HG02840 (cell line): Measurements from ENCODE around the gene C1orf226.

Experiments used
- ATAC-seq: cut with Tn5 transposase; IDR thresholded peaks from one replicate; pipeline ENCODE4 v1.9.1; 2021; ENCODE audit warnings: mild to moderate bottlenecking, moderate library complexity, moderate number of reproducible peaks; ENCODE audit not compliant: unreplicated experiment, low FRiP score

The C1orf226 gene

DNA sequence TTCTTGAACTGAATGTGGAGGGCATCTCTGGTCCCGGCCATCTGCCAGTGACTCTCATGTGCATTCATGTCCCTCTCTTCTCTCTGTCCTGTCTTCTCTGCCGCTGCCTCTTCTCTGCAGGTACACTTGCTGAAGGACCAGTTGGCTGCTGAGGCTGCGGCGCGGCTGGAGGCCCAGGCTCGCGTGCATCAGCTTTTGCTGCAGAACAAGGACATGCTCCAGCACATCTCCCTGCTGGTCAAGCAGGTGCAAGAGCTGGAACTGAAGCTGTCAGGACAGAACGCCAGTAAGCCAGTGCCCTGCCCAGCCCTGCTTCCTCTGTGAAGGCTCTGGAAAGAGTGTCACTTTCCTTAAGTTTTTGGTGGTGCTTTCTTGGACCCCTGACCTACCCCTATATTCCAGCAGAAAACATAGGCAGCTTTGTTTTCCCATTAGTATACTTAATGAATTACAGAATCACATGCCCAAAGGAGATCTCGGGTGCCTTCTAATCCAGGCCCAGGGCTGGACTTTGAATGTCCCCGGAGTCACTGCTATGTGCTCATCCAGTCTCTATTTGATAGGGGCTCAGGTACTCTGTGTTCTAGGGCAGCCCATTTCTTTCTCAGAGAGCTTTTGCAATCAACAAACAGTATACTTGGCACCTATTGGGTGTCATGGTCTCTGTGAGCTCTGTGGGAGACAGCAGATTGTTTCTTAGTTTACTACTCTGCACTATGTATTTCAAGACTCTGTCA, 16.1 kb upstream of the C1orf226 start:
- no peak for ATAC-seq

DNA sequence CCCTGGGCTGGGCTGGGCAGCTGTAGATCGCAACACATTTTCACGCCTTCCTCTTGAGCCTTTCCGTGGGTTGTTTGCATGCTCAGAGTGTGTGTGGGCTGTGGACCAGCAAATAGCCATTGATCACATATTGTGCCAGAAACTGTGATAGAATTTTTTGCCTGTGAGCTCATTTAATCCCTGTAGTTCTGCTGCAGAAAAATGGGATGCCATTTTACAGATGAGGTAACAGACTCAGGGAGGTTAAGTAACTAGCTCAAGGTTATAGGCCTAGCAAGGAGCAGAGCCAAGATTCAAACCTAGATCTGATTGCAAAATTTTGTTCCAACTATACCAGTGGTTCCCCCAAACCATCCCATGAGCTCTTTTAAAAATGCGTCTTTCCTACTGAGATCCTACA, 15.4 kb upstream of the C1orf226 start:
- ATAC-seq: no peak

DNA sequence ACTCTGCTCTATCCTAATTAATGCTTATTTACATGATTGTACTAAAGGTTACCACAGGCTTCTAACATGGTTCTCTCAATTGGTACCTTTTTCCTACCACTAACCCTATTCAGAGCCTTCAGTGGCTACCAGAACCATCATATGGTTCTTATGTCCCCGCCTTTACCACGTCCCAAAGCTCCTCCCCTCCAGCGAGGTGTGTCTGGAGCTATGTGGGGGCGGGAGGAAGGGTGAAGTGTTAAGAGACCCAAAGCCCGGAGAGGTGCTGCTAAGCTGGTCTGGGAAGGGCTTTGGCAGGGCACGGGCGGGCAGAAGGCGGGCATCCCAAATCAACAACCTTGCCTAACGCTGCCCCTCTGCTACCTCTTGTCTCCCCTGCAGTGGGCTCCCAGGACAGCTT, 14.9 kb upstream of the C1orf226 start:
- ATAC-seq: no peak

DNA sequence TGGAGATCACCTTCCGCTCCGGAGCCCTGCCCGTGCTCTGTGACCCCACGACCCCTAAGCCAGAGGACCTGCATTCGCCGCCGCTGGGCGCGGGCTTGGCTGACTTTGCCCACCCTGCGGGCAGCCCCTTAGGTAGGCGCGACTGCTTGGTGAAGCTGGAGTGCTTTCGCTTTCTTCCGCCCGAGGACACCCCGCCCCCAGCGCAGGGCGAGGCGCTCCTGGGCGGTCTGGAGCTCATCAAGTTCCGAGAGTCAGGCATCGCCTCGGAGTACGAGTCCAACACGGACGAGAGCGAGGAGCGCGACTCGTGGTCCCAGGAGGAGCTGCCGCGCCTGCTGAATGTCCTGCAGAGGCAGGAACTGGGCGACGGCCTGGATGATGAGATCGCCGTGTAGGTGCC, 14.5 kb upstream of the C1orf226 start:
- ATAC-seq: no peak

DNA sequence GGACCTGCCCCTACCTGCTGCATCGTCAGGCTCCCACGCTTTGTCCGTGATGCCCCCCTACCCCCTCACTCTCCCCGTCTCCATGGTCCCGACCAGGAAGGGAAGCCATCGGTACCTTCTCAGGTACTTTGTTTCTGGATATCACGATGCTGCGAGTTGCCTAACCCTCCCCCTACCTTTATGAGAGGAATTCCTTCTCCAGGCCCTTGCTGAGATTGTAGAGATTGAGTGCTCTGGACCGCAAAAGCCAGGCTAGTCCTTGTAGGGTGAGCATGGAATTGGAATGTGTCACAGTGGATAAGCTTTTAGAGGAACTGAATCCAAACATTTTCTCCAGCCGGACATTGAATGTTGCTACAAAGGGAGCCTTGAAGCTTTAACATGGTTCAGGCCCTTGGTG, 13.8 kb upstream of the C1orf226 start:
- ATAC-seq: no peak

DNA sequence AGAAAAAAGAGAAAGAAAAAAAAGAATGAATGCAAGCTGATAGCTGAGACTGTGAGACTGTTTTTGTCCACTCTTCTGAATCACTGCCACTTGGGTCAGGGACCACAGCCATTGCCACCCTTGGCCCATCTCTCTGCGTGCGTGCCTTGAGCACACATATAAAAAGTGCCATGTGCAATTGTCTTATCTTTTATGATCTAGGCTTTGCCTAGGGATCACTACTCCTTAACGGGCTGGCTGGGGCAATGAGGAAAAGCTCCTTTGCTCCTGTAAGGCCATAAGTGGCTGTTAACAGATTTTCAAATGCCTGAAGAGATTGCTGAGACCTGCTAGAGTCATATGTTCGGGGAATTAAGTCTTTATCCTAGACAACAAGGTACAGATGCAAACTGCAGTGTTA, 13.1 kb upstream of the C1orf226 start:
- ATAC-seq: no peak

DNA sequence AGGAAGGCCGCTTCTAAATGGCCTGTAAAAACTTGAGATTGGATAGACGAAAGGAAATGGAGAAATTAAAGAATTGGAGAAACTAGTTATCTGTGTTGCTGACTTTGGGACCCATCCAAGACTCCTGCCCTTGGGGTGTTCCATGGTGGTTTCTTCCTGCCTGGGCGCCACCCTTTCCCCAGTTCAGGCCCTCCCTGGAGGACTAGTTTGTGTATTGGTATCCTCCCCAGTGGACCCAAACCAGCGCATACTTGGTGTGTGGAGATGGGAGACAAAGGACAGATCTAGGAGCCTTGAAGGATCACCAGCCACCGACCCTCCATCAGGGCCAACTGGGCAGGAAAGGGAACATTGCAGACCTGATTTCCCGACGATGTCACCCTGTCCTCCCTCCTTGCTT, 12.0 kb upstream of the C1orf226 start:
- ATAC-seq: no peak

DNA sequence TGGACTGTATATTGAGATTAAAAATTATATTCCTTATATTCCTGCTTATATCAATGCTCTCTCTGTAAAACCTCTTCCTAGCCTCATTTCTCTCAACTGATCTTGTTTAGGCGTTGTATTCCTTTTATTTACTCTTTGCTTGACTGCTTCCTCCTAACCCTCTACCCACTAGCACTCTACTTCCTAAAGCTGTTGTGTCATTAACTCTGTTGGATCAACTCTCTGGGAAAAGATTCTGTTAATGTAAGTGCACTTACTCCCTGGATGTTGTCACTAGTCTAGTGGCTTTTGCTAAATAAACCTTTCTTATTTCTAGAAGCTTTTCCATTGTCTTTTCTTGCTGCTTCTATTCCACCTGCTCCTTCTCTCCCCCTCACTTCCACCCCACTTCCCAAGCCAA, 11.4 kb upstream of the C1orf226 start:
- no peak for ATAC-seq

DNA sequence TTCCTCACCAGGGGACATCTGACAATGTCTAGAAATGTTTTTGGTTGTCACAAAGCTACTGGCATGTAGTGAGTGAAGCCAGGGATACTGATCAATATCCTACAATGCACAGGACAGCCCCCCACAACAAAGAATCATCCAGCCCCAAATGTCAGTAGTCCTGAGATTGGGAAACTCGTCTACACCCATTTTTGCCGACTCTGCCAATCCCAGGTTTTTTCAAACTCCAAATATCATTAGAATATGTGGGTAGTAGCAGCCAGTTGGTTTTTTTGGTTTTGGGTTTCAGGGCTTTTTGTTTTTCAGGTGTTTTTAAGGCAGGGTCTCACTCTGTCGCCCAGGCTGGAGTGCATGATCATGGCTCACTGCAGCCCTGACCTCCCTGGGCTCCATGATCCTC, 10.8 kb upstream of the C1orf226 start:
- ATAC-seq: no peak

DNA sequence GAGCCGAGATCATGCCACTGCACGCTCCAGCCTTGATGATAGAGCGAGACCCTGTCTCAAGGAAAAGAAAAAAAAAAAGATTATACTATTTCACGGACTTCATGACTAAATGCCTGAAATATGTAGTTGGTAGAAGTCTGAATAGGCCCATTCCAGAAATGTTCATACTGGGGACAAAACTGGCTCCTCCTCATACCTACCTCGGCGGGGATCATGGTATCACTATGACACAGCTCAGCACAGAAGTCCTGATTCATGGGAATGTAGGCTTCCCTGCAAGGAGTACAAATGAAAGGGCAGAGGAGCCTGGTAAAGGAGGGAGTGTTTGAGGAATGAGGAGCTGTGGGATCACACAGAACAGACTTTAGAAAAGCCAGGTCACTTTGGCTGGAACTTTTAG, 9.9 kb upstream of the C1orf226 start:
- ATAC-seq: no peak

DNA sequence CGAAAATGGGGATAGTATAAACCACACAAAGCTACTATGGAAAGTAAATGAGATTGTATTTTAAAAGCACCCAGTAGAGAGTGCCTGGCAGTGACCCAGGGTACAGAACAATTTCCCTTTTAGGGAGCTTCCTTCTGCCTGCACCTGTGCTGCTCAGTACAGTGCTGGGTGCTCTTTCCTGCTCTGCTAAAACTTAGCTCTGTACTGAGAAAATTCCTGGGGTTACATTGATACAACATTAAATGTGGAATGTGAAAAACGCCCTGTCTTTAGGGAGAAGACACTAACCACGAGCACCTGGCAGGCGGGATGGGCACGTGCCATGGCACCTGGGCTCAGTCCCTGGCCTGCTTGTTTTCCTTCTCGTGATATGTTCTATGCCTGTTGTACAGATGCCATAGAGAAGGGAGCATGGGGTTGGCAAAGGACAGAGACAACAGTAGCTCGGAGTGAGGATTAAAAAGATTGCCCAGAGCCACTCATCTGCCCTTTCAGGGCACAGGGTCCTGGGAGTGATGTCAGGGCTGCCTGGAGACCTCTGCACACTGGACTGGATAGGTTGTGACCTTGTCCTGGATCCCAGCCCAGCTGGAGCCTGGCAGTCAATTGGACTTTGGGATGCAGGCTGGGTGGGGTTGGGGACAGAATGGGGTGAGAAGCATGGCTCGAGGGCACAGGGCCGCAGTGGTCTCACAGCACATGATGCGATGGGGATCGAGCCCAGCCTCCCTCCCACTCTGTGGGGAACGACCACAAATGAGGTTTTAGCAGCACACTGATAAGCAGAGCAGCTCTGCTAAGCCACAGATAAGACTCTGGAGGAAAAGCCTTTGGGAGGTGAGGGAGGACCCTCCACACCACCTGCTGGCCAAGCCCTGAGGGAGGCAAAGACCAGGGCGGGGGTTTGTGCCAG, 9.1 kb upstream of the C1orf226 start:
- no peak for ATAC-seq

DNA sequence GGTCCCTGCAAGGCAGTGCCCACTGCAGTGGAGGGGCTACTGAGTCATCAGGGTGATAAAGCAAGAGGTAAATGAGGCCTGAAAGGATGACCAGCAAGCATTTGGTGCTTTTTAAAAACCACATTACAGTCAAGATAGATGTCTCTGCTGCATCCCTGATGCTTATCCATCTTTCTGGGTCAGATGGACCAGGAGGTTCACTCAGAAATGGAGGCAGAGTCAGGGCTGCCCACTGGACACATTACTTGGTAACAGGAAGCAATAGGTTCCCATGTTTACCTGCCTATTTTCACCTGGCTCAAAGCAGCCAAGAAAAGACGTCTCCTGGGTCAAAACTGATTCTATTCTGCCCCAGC, 8.5 kb upstream of the C1orf226 start:
- ATAC-seq: no peak

DNA sequence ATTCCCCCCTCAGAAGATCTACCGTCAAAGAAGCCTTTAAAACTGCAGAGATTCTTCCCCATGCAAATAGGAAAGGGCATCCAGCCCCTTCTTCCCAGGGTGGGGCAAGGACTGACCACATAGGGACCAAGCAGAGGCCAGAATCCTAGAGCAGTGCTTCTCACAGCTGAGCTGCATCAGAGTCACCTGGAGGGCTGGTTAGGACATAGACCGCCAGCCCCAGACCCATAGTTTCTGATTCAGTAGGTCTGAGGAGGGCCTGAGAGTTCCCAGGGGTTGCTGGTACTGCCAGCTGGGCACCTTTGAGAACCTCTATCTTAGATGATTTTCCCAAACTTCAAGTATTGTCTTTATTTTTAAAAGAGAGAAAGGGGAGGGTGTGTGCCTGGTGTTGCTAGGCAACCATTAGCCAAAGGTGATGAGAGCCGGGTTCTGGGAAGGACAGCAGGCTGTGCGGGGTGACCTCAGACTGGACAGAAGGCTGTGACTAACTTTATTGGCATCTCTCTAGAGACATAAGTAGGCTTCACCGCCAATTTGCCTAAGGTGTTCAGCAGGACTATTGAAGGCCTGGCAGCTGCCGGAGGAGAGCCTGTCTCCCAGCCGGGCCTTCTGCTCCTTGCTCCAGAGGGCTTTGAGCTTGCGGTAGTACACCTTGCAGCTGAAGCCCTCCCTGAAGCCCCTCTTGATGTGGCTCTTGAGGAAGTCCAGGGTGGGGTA, 7.8 kb upstream of the C1orf226 start:
- no peak for ATAC-seq

DNA sequence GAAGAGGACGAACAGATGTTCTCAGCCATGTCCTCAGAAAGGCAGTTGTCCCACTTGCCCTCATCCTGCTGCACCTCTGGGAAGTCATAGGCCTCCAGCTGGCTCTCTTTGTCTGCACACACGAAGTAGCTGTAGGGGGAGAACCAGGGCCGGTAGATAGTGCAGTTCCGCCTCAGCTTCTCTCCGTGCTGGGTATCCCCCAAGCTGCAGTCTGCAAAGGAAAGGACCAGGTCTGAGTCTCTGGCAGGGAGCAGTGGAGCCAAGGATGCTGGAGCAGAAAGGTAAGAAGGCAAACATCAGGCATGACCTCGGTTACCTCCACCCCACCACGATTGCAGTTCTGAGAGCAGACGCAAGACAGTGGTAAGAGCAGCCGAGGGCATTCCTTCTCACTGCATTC, 7.1 kb upstream of the C1orf226 start:
- ATAC-seq: no peak

DNA sequence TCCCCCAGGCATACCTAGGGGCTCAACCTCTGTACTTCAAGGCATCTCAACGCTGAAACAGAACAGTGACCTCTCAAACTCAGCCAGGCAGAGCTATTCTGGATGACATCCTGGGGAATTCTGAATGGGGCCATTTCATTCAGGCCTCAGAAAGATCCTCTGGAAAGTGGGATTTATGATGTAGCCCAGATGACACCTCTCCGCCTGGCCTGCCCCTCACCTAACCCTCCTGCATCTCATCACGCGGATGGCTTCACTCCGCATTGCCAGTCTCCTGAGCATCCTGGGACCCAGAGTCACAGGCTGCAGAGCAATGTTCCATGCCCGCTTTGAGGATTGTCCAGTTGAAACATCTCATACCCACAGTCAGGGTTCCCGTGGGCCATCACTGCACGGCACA, 6.1 kb upstream of the C1orf226 start:
- no peak for ATAC-seq

DNA sequence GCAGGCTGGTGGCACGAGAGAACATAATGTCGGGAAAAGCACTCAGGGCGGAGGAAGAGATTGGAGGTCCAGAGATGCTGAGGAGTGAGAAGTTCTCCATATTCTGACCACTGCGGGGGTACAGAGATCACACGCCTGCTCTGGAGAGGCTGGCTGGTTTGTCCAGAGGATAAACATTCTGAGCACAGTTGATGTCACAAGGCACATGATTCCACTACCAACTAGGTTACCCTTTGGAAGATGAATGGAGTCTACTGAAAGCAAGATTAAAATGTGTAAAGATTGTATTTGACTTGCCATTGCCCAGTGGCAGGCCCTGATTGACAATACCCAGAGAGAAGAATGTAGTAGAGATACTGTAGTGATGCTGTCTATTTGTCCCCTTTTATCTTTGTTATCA, 4.8 kb upstream of the C1orf226 start, which contains the start of gene SPATA46:
Gene SPATA46, minus strand, starts transcription at position 164 of the 400 bp plus-strand sequence. Its CDS starts 64 bp downstream, at position 100.
- no peak for ATAC-seq

DNA sequence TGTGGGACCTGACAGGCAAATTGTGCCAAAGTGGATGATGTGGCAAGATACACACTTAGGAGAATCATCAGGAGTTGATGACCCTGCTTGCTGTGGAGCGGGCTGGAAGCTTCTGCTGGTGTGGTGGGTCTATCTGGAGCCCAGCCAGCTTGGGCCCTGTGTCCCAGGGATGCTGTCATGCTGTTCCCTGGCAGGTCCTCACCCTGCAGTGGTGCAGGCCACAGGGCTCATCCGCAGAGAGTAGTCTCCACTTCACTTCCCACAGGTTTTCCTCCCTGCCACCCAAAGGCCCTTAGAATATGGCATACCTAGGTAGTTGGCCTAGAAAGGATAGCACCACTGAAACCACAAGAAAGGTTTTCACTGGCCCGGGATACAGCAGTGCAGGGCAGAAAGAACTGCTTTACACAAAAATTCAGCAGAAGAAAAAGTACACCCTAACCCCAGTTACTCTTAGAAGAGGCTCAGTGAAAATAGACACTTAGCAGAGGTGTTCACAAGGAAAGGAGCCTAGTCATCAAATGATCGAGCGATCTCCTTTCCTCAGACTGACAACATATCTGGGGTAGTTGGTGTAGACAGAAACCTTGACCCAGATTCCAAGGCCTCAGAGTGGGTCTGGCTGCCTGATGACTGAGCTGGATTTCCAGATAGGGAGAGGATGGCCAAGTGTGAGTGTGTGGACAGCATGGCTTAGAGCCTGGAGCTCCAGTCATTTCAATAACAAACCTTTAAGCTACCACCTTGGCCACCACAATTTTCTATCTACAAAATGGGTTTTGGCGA, 1.3 kb upstream of the C1orf226 start:
- ATAC-seq: no peak

DNA sequence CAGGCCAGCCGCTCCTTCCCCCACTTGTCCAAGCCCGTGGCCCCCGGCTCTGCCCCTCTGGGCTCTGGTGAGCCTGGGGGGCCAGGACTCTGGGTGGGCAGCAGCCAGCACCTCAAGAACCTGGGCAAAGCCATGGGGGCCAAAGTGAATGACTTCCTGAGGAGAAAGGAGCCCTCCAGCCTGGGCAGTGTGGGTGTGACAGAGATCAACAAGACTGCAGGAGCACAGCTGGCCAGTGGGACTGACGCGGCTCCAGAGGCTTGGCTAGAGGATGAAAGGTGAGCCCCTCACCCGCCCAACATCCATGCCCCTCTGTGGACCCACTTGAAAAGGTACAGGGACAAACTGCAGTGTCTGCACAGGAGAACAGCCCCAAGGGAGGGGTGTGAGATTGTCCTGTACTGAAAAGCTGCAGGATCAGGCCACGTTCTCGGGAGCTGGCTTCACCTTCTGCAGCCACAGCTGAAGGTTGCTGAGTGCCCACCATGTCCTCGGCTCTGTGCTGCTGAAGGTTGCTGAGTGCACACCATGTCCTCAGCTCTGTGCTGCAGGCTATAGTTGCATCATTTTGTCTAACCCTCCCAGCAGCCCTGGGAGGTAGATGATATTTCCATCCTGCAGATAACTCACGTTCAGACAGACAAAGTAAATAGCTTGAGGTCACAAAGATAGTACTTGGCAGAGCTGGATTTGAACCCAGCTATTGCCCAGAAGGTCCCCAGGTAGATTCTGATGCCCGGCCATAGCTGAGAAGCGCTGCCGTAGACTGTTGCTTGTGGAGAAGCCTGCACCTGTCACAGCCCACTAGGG, 618 bp downstream of the C1orf226 start:
- no peak for ATAC-seq

DNA sequence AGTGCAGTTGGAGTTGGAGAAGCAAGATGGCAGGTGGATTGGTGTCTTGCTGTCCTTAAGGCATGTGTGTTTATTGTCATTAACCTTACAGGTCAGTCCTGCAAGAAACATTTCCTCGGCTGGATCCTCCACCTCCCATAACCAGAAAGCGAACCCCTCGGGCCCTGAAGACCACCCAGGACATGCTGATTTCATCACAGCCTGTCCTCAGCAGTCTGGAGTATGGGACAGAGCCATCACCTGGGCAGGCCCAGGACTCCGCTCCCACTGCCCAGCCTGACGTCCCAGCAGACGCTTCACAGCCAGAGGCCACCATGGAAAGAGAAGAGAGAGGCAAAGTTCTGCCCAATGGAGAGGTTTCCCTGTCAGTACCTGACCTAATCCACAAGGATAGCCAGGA, 1.6 kb downstream of the C1orf226 start:
- ATAC-seq: no peak

DNA sequence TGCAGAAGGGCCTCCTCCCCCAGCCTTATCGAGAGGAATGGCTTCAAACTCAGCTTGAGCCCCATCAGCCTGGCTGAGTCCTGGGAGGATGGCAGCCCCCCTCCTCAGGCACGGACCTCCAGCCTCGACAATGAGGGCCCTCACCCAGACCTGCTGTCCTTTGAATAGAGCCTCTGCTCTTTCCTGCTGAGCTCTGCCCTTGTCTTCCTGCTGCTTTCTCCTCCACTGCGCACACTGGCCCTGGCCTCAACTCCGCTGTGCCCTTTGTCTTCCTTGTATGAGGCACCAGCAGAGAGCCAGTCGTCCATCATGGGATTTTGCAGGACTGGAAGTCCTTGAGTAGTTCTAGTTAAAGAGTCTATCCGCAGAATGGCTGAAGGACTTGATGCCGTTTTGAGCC, 2.0 kb downstream of the C1orf226 start:
- no peak for ATAC-seq
